Measurements from ENCODE around the gene AIRE. TPM values are rescaled to one million over a fixed set of nuclear protein-coding genes. Genes with fewer than 3 reads are reported as not detected.

The AIRE gene
- total and polyA plus RNA-seq, 2 of the 13 experiments (the other 11 are each of a cell fraction or from before 2014, with no cell fraction given) = not detected

GRCh38 chr21:44305691-44306090 is 20.0 kb downstream of the AIRE start:
- FAIRE-seq (no peak), ATAC-seq (no peak), DNase-seq (ENCODE audit: low spot score) (no peak)
- ChIA-PET CTCF (ENCODE audit: low intra/inter-chr PET ratio, low total read pairs) (no interaction called here), POLR2A (no interaction called here)
- no peaks in the 10 kb centered on the region for H3K9me3 ChIP-seq (ENCODE audit: low read length)
- no peak overlapping the region for H3K4me2 ChIP-seq (ENCODE audit: low read depth, low read length)
- 98% methylated on average over 5 of the region's 9 CpGs for WGBS (ENCODE audit: low lambda C conversion rate)
- no peaks in the 10 kb centered on the region for H3K27me3 ChIP-seq (ENCODE audit: control insufficient read depth in 1 of 2, insufficient read depth in 2 of 2, low read length in 2 of 2)
- intact Hi-C loops (cut with micrococcal nuclease; ENCODE audit: unreplicated experiment) (loop anchor here (10.0 kb wide), 1 partner anchor 179 kb away; no protein-coding TSS in a partner anchor), in situ Hi-C loops (cut with HindIII; ENCODE audit: extremely low pct_ligation_motif_present, low pct_unique_long_range_greater_than_20kb) (no loop called here)
- H3K4me1 ChIP-seq (ENCODE audit: insufficient read depth, low read length) = peaks cover 48% of the 10 kb centered on the region
- H3K4me3 ChIP-seq (replicated peaks in 1 of 3; ENCODE audit: insufficient read depth in 1 of 3, low read depth in 2 of 3, low read length in 3 of 3) = no peak overlapping the region
- TF ChIP-seq MNT (IDR thresholded peaks at IDR 0.05) = no peak
- TF ChIP-seq HMG20A (CRISPR knock-in tag; IDR thresholded peaks at IDR 0.05; ENCODE audit: borderline replicate concordance) = no peak
- TF ChIP-seq PHF5A (CRISPR knock-in tag; IDR thresholded peaks at IDR 0.05; ENCODE audit: low read depth, unreplicated experiment) = no peak
- TF ChIP-seq SOX6 (IDR thresholded peaks at IDR 0.05) = no peak
- no peak for TF ChIP-seq SOX6 (CRISPR knock-in tag; IDR thresholded peaks at IDR 0.05)
- TF ChIP-seq NONO (IDR thresholded peaks at IDR 0.05) = no peak
- TF ChIP-seq NONO (CRISPR knock-in tag; conservative IDR thresholded peaks at IDR 0.05) = no peak
- TF ChIP-seq MEIS2 (CRISPR knock-in tag; IDR thresholded peaks at IDR 0.05) = no peak
- no peak for TF ChIP-seq PAX8 (CRISPR knock-in tag; IDR thresholded peaks at IDR 0.05; ENCODE audit: borderline replicate concordance)
- TF ChIP-seq TOE1 (CRISPR knock-in tag; IDR thresholded peaks at IDR 0.05) = no peak
- no peak for TF ChIP-seq MYPOP (CRISPR knock-in tag; IDR thresholded peaks at IDR 0.05)
- TF ChIP-seq HES4 (CRISPR knock-in tag; IDR thresholded peaks at IDR 0.05; ENCODE audit: borderline replicate concordance) = no peak
- no peak for TF ChIP-seq DMTF1 (CRISPR knock-in tag; IDR thresholded peaks at IDR 0.05)
- peaks cover 29% of the 10 kb centered on the region for H3K79me2 ChIP-seq (ENCODE audit: insufficient read depth, low read length)
- H3K36me3 ChIP-seq (replicated peaks in 1 of 2; ENCODE audit: control insufficient read depth in 1 of 2, insufficient read depth in 2 of 2, low read length in 2 of 2) = peaks cover 8 to 33% of the 10 kb centered on the region in 2 experiments; a peak in 4 of 5 replicates
- H3K9ac ChIP-seq (ENCODE audit: insufficient read depth, low read depth, low read length) = no peak overlapping the region
- H4K20me1 ChIP-seq (ENCODE audit: insufficient read depth, low read length) = peaks cover 19% of the 10 kb centered on the region; the same call in 1 of the 2 replicates
- no peak overlapping the region for H3K27ac ChIP-seq (ENCODE audit: extremely low read length, insufficient read depth, low read length)
- no TSS peak for BruUV-seq (replicated peaks)
- no peak overlapping the region for H2AFZ ChIP-seq (ENCODE audit: low read length)

Measured in HepG2 (cell line).